ENCODE measurements around the gene CAST.

Gene CAST

GRCh38 chr5:96783326-96783725 is 121.2 kb downstream of the CAST start:
- TF ChIP-seq FOXP2 (optimal IDR thresholded peaks at IDR 0.05; ENCODE audit: borderline replicate concordance, extremely low read depth, extremely low read length, insufficient read depth) (no peak), POLR2AphosphoS5 (IDR thresholded peaks at IDR 0.05; ENCODE audit: low read depth, low read length) (no peak), TAF1 (IDR thresholded peaks at IDR 0.05; ENCODE audit: borderline replicate concordance, insufficient read depth, low read length) (no peak), SIN3A (IDR thresholded peaks at IDR 0.05; ENCODE audit: borderline replicate concordance, insufficient read depth, low read length) (no peak), REST (IDR thresholded peaks at IDR 0.05; ENCODE audit: insufficient read depth in 1 of 2, low read depth in 2 of 2, low read length in 2 of 2) (no peak)

- TF ChIP-seq REST (IDR thresholded peaks at IDR 0.05; ENCODE audit: insufficient read depth in 1 of 2, low read depth in 2 of 2, low read length in 2 of 2), result no peak
- no peak for TF ChIP-seq FOXP2 (optimal IDR thresholded peaks at IDR 0.05; ENCODE audit: borderline replicate concordance, extremely low read depth, extremely low read length, insufficient read depth)
- TF ChIP-seq TAF1 (IDR thresholded peaks at IDR 0.05; ENCODE audit: borderline replicate concordance, insufficient read depth, low read length), result no peak
- no peak for TF ChIP-seq SIN3A (IDR thresholded peaks at IDR 0.05; ENCODE audit: borderline replicate concordance, insufficient read depth, low read length)
- no peak for TF ChIP-seq POLR2AphosphoS5 (IDR thresholded peaks at IDR 0.05; ENCODE audit: low read depth, low read length)
These were observed 123.3 kb downstream of the CAST start for GRCh38 chr5:96785326-96786109.

- TF ChIP-seq SIN3A (IDR thresholded peaks at IDR 0.05; ENCODE audit: borderline replicate concordance, insufficient read depth, low read length) (no peak), TAF1 (IDR thresholded peaks at IDR 0.05; ENCODE audit: borderline replicate concordance, insufficient read depth, low read length) (no peak), FOXP2 (optimal IDR thresholded peaks at IDR 0.05; ENCODE audit: borderline replicate concordance, extremely low read depth, extremely low read length, insufficient read depth) (no peak)
These were observed 126.1 kb downstream of the CAST start for GRCh38 chr5:96788112-96788749.

GRCh38 chr5:96789794-96790330 is 127.7 kb downstream of the CAST start:
- TF ChIP-seq FOXP2 (optimal IDR thresholded peaks at IDR 0.05; ENCODE audit: borderline replicate concordance, extremely low read depth, extremely low read length, insufficient read depth) (no peak), SIN3A (IDR thresholded peaks at IDR 0.05; ENCODE audit: borderline replicate concordance, insufficient read depth, low read length) (no peak), REST (IDR thresholded peaks at IDR 0.05; ENCODE audit: insufficient read depth in 1 of 2, low read depth in 2 of 2, low read length in 2 of 2) (no peak), POLR2AphosphoS5 (IDR thresholded peaks at IDR 0.05; ENCODE audit: low read depth, low read length) (no peak), TAF1 (IDR thresholded peaks at IDR 0.05; ENCODE audit: borderline replicate concordance, insufficient read depth, low read length) (no peak)

- TF ChIP-seq POLR2AphosphoS5 (IDR thresholded peaks at IDR 0.05; ENCODE audit: low read depth, low read length), result no peak
- no peak for TF ChIP-seq REST (IDR thresholded peaks at IDR 0.05; ENCODE audit: insufficient read depth in 1 of 2, low read depth in 2 of 2, low read length in 2 of 2)
- no peak for TF ChIP-seq TAF1 (IDR thresholded peaks at IDR 0.05; ENCODE audit: borderline replicate concordance, insufficient read depth, low read length)
- TF ChIP-seq FOXP2 (optimal IDR thresholded peaks at IDR 0.05; ENCODE audit: borderline replicate concordance, extremely low read depth, extremely low read length, insufficient read depth), result no peak
- TF ChIP-seq SIN3A (IDR thresholded peaks at IDR 0.05; ENCODE audit: borderline replicate concordance, insufficient read depth, low read length), result no peak
These were observed 128.9 kb downstream of the CAST start for GRCh38 chr5:96790961-96791504.

Measured in PFSK-1 (cell line).